HL-60 (cell line): ENCODE results near the gene PER1.
"Not testable (repeated sequence)": the region's sequence is repeated elsewhere in the genome, so short reads cannot be mapped to it uniquely, and the experiment has no call there.

Experiments used
- DNase-seq, 2 experiments: peaks; one replicate each; pipeline ENCODE4 v3.0.0-alpha.2; 2010 to 2020; ENCODE audit warnings: low read depth in 1 of 2, low spot score in 1 of 2
- H3K27ac ChIP-seq: fragments of 250-450 bp; sonication (Bioruptor Pico); replicated peaks from 2 replicates; pipeline ENCODE4 v1.5.1; 2020; ENCODE audit warnings: mild to moderate bottlenecking, moderate library complexity
- H3K27me3 ChIP-seq: fragments of 250-450 bp; sonication (Bioruptor Pico); 2 replicates; pipeline ENCODE4 v1.5.1; 2021; ENCODE audit warnings: mild to moderate bottlenecking, moderate library complexity; ENCODE audit not compliant: insufficient read depth, poor library complexity, severe bottlenecking
- H3K4me3 ChIP-seq: replicated peaks from 2 replicates; pipeline ENCODE4 v1.5.1; 2011; ENCODE audit warnings: mild to moderate bottlenecking, control low read depth, low read length; ENCODE audit not compliant: insufficient read depth
- GABPA ChIP-seq: IDR thresholded peaks from 2 replicates; pipeline ENCODE4 v1.6.1; 2012; ENCODE audit warnings: low read depth
- POLR2AphosphoS5 ChIP-seq: IDR thresholded peaks from 2 replicates; pipeline ENCODE4 v1.6.1; 2012; ENCODE audit warnings: low read depth
- SPI1 ChIP-seq: IDR thresholded peaks from 2 replicates; pipeline ENCODE4 v1.6.1; 2012; ENCODE audit warnings: low read depth, mild to moderate bottlenecking, borderline replicate concordance
- TF ChIP-seq, protein P1 (sequence below): IDR thresholded peaks from one replicate; pipeline ENCODE4 v1.5.1; 2011; ENCODE audit warnings: low read length, control low read depth, inconsistent platforms; ENCODE audit not compliant: insufficient read depth
- TF ChIP-seq, protein P2 (sequence below): IDR thresholded peaks from 2 replicates; pipeline ENCODE4 v1.6.1; 2012; ENCODE audit warnings: low read depth; ENCODE audit not compliant: insufficient replicate concordance

Gene PER1

DNA sequence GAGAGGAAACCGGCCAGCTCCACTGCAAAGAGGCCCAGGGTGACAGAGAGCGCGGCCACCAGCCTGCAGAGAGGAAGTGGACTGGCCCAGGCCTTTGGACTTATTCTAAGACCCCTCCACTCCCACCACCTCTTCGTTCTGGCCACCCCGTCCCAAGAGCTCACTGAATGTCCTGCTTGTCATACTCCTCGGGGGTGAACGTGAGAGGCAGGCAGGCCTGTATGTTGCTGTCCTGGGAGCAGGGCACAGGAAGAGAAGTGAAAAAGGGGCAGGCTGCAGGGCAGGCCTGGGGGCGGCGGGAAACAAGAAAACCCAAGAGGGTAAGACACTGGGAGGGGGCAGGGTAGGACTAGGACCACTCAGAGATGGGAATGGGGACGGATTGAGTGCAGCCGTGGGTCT lies 23.6 kb upstream of the PER1 start:
- Histone ChIP-seq H3K4me3 (peak overlapping the region; percentile 57), H3K27me3 (no peaks in the 10 kb centered on the region), H3K27ac (peak overlapping the region; percentile 78)
- TF ChIP-seq, protein P1, sequence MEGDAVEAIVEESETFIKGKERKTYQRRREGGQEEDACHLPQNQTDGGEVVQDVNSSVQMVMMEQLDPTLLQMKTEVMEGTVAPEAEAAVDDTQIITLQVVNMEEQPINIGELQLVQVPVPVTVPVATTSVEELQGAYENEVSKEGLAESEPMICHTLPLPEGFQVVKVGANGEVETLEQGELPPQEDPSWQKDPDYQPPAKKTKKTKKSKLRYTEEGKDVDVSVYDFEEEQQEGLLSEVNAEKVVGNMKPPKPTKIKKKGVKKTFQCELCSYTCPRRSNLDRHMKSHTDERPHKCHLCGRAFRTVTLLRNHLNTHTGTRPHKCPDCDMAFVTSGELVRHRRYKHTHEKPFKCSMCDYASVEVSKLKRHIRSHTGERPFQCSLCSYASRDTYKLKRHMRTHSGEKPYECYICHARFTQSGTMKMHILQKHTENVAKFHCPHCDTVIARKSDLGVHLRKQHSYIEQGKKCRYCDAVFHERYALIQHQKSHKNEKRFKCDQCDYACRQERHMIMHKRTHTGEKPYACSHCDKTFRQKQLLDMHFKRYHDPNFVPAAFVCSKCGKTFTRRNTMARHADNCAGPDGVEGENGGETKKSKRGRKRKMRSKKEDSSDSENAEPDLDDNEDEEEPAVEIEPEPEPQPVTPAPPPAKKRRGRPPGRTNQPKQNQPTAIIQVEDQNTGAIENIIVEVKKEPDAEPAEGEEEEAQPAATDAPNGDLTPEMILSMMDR = no peak
- TF ChIP-seq, protein P2, sequence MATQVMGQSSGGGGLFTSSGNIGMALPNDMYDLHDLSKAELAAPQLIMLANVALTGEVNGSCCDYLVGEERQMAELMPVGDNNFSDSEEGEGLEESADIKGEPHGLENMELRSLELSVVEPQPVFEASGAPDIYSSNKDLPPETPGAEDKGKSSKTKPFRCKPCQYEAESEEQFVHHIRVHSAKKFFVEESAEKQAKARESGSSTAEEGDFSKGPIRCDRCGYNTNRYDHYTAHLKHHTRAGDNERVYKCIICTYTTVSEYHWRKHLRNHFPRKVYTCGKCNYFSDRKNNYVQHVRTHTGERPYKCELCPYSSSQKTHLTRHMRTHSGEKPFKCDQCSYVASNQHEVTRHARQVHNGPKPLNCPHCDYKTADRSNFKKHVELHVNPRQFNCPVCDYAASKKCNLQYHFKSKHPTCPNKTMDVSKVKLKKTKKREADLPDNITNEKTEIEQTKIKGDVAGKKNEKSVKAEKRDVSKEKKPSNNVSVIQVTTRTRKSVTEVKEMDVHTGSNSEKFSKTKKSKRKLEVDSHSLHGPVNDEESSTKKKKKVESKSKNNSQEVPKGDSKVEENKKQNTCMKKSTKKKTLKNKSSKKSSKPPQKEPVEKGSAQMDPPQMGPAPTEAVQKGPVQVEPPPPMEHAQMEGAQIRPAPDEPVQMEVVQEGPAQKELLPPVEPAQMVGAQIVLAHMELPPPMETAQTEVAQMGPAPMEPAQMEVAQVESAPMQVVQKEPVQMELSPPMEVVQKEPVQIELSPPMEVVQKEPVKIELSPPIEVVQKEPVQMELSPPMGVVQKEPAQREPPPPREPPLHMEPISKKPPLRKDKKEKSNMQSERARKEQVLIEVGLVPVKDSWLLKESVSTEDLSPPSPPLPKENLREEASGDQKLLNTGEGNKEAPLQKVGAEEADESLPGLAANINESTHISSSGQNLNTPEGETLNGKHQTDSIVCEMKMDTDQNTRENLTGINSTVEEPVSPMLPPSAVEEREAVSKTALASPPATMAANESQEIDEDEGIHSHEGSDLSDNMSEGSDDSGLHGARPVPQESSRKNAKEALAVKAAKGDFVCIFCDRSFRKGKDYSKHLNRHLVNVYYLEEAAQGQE = no peak
- TF ChIP-seq GABPA (no peak), POLR2AphosphoS5 (no peak), SPI1 (peak; percentile 52; the same call in 1 of the 2 replicates)
- no peak for DNase-seq

DNA sequence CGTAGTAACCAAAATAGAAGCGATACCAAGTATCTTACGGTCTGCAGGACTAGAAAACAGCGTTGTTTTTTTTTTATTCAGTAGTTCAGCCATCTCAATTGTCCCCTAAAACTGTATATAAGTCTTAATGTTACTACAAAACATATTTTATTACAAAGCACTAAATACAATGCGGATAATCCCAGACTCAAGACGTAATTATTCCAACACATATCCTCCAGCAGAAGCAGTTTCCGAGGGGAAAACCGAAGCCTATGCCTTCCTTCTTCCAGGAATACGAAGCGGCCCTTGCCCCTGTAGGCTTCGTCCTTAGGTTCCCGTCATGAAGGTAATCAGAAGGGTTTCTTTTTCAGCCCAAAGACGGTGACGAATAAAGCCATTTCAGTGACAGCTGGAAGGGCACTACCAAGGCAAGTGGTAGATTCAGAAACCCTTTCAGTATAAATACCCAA lies 21.7 kb upstream of the PER1 start:
- TF ChIP-seq POLR2AphosphoS5 (no peak), GABPA (no peak), SPI1 (no peak)
- TF ChIP-seq, protein P2 = no peak
- TF ChIP-seq, protein P1 = no peak
- Histone ChIP-seq H3K4me3 (no peak overlapping the region; the same call in 1 of the 2 replicates), H3K27me3 (no peaks in the 10 kb centered on the region), H3K27ac (peak overlapping the region; percentile 98)
- DNase-seq = no peak

DNA sequence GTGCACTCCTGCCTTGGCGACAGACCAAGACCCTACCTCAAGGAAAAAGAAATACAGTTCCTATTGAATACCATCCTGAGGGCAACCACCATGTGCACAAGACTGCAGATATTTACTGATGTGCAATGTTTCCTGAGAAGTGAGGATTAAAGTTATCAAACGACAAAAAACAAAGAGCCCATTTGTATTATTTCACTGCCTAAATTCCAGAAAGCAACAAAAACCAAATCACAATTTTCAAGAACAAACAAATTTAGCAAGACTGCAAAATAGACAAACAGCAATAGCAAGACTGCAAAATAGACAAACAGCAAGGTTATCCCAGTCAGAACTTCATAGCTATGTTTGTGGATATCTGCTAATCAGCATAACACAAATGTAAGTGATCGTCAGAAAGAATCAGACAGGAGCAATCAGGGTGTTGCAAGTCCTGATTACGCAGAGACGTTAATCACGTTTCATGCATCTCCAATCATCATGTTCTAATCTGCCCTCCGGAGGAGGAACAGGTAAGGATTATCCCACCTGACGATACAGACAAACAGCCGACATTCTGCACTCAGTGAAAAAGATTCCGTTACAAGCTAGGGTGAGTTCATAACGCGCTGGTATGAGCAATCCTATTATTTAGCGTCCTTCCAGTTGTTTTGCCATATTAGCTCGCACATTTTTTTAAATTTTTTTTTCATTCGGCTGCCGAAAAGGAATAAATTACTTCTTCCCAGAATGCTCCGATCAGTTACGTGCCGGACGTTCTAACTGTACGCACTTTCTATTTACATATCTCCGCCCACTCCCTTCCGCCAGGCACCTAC lies 21.1 kb upstream of the PER1 start:
- H3K27ac ChIP-seq = peak overlapping the region; percentile 98
- DNase-seq = peak; percentile 85 to 89
- peak overlapping the region; percentile 13; the same call in 1 of the 2 replicates for H3K4me3 ChIP-seq
- H3K27me3 ChIP-seq = no peaks in the 10 kb centered on the region
- no peak; the same call in 1 of the 2 replicates for TF ChIP-seq GABPA
- peak; percentile 100 for TF ChIP-seq POLR2AphosphoS5

DNA sequence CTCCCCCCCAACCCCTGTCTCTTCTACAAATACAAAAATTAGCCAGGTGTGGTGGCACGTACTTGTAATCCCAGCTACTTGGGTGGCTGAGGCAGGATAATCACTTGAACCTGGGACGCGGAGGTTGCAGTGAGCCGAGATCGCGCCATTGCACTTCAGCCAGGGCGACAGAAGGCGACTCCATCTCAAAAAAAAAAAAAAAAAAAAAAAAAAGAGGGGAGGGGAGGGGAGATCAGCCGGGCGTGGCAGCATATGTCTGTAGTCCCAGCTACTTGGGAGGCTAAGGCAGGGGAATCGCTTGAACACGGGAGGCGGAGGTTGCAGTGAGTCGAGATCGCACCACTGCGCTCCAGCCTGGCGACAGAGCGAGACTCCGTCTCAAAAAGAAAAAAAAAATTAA lies 18.0 kb upstream of the PER1 start:
- not testable (repeated sequence) for H3K27ac ChIP-seq, DNase-seq, H3K4me3 ChIP-seq, H3K27me3 ChIP-seq

DNA sequence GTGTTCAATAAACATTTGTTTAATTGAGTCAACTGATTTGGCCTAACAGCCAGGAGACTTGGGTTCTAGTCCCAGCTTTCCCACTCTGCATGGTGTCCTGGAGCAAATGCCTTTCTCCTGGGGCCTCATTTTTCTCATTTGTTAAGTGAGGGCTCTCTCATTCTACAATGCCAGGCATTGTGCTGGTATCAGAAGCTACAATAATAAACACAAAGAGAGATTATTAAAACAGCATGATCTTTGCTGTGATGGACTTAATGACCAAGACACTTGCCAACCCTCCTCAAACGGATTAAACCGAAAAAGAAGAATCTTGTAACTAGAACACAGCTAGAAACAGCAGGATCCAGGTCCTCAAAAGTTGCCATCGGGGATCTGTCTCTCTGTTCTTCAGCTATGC lies 15.3 kb upstream of the PER1 start:
- TF ChIP-seq SPI1 (no peak), POLR2AphosphoS5 (no peak), GABPA (no peak)
- TF ChIP-seq, protein P2 = no peak
- TF ChIP-seq, protein P1 = no peak
- Histone ChIP-seq H3K27me3 (no peaks in the 10 kb centered on the region), H3K27ac (no peak overlapping the region), H3K4me3 (no peak overlapping the region)
- DNase-seq = no peak
